ENCODE results near the gene DCLK1. TPM values are rescaled to one million over a fixed set of nuclear protein-coding genes. Genes with fewer than 3 reads are reported as not detected.

The DCLK1 gene
- total and polyA plus RNA-seq, 10 of the 15 experiments (the other 5 are each of a cell fraction or from before 2014, with no cell fraction given) = not detected

DNA sequence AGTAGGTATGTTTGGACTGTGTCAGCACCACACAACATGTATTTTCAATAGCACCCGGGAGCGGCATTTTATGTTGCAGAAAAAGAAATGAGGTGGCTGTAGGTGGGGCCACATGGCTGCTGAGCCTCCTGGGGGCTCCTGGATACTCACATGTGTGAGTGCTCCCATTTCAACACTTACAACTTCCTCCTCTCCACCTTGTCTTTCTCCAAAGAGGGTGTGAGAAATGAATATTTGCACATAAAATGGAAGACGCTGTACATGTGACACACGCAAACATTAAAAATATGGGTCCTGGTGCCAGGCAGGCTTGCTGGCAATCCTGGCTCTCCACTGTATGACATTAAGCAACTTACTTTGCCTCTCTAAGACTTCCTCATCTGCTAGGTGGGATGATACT, 222.1 kb downstream of the DCLK1 start:
- CTCF ChIA-PET = no interaction called here
- no peak overlapping the region for H3K4me2 ChIP-seq (ENCODE audit: control insufficient read depth, insufficient read depth)
- H2AFZ ChIP-seq (ENCODE audit: control insufficient read depth, low read depth, low read length) = no peak overlapping the region
- no peaks in the 10 kb centered on the region for H3K36me3 ChIP-seq (ENCODE audit: control insufficient read depth in 2 of 2, insufficient read depth in 2 of 2, low read length in 1 of 2)
- H3K27me3 ChIP-seq (replicated peaks in 1 of 2; ENCODE audit: control insufficient read depth in 2 of 2, insufficient read depth in 2 of 2, low read length in 1 of 2) = no peaks in the 10 kb centered on the region
- H3K9ac ChIP-seq (ENCODE audit: control insufficient read depth, insufficient read depth, low read length) = no peak overlapping the region
- H3K79me2 ChIP-seq (ENCODE audit: control insufficient read depth, insufficient read depth, low read length) = no peaks in the 10 kb centered on the region
- H3K4me3 ChIP-seq = no peak overlapping the region
- ATAC-seq (no peak), FAIRE-seq (no peak), DNase-seq (ENCODE audit: low read depth, low spot score) (no peak)
- H3K9me3 ChIP-seq (replicated peaks; ENCODE audit: control insufficient read depth, insufficient read depth, low read length) = no peaks in the 10 kb centered on the region
- RAD21 ChIA-PET (ENCODE audit: unreplicated experiment) = no interaction called here
- H4K20me1 ChIP-seq (ENCODE audit: control insufficient read depth, insufficient read depth) = no peaks in the 10 kb centered on the region
- POLR2A ChIA-PET = no interaction called here
- WGBS (ENCODE audit: insufficient coverage, insufficient replicate concordance, low lambda C conversion rate, missing lambda C conversion rate) = 52% methylated on average over 4 of the region's 4 CpGs
- intact Hi-C loops (cut with micrococcal nuclease; ENCODE audit: unreplicated experiment) (no loop called here), in situ Hi-C loops (cut with MboI) (no loop called here)
- SMC1A ChIA-PET (ENCODE audit: uncharacterized antibody, unreplicated experiment) = interaction anchor here (1.3 kb wide), 1 partner anchor 11 kb away, joined by 5 read pairs; no protein-coding TSS in a partner anchor
- H3K27ac ChIP-seq (ENCODE audit: control insufficient read depth, insufficient read depth) = no peak overlapping the region
- BruUV-seq (replicated peaks) = no TSS peak
- no peaks in the 10 kb centered on the region for H3K4me1 ChIP-seq (ENCODE audit: control insufficient read depth, insufficient read depth, low read length)
- no peak for TF ChIP-seq ZBED1 (IDR thresholded peaks at IDR 0.05; ENCODE audit: borderline replicate concordance)
- no peak for TF ChIP-seq PAX8 (IDR thresholded peaks at IDR 0.05)
- TF ChIP-seq, protein P1, sequence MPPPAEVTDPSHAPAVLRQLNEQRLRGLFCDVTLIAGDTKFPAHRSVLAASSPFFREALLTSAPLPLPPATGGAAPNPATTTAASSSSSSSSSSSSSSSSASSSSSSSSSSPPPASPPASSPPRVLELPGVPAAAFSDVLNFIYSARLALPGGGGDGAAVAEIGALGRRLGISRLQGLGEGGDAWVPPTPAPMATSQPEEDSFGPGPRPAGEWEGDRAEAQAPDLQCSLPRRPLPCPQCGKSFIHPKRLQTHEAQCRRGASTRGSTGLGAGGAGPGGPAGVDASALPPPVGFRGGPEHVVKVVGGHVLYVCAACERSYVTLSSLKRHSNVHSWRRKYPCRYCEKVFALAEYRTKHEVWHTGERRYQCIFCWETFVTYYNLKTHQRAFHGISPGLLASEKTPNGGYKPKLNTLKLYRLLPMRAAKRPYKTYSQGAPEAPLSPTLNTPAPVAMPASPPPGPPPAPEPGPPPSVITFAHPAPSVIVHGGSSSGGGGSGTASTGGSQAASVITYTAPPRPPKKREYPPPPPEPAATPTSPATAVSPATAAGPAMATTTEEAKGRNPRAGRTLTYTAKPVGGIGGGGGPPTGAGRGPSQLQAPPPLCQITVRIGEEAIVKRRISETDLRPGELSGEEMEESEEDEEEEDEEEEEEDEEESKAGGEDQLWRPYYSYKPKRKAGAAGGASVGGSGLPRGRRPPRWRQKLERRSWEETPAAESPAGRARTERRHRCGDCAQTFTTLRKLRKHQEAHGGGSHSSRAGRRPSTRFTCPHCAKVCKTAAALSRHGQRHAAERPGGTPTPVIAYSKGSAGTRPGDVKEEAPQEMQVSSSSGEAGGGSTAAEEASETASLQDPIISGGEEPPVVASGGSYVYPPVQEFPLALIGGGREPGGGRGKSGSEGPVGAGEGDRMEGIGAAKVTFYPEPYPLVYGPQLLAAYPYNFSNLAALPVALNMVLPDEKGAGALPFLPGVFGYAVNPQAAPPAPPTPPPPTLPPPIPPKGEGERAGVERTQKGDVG (CRISPR knock-in tag; IDR thresholded peaks at IDR 0.05) = no peak
- no peak for TF ChIP-seq FOXM1 (IDR thresholded peaks at IDR 0.05; ENCODE audit: low read depth, low read length)
- TF ChIP-seq DPF2 (IDR thresholded peaks at IDR 0.05) = no peak
- TF ChIP-seq, protein P2, sequence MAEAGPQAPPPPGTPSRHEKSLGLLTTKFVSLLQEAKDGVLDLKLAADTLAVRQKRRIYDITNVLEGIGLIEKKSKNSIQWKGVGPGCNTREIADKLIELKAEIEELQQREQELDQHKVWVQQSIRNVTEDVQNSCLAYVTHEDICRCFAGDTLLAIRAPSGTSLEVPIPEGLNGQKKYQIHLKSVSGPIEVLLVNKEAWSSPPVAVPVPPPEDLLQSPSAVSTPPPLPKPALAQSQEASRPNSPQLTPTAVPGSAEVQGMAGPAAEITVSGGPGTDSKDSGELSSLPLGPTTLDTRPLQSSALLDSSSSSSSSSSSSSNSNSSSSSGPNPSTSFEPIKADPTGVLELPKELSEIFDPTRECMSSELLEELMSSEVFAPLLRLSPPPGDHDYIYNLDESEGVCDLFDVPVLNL (IDR thresholded peaks at IDR 0.05; ENCODE audit: low read depth, low read length) = no peak
- TF ChIP-seq, protein P3, sequence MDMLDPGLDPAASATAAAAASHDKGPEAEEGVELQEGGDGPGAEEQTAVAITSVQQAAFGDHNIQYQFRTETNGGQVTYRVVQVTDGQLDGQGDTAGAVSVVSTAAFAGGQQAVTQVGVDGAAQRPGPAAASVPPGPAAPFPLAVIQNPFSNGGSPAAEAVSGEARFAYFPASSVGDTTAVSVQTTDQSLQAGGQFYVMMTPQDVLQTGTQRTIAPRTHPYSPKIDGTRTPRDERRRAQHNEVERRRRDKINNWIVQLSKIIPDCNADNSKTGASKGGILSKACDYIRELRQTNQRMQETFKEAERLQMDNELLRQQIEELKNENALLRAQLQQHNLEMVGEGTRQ (IDR thresholded peaks at IDR 0.05; ENCODE audit: borderline replicate concordance, low read depth, low read length) = no peak
- no peak for TF ChIP-seq EED (IDR thresholded peaks at IDR 0.05; ENCODE audit: low read depth)
- no peak for TF ChIP-seq TBL1XR1 (IDR thresholded peaks at IDR 0.05; ENCODE audit: low read depth, low read length)
- TF ChIP-seq ZNF384 (IDR thresholded peaks at IDR 0.05; ENCODE audit: borderline replicate concordance, low read depth, low read length) = no peak
- no peak for TF ChIP-seq ZNF217 (IDR thresholded peaks at IDR 0.05)
- TF ChIP-seq RFX5 (IDR thresholded peaks at IDR 0.05; ENCODE audit: low read depth, low read length) = no peak
- TF ChIP-seq ZSCAN29 (IDR thresholded peaks at IDR 0.05) = no peak
- TF ChIP-seq FOS (IDR thresholded peaks at IDR 0.05; ENCODE audit: borderline replicate concordance, extremely low read depth, insufficient read length) = no peak
- no peak for TF ChIP-seq SUPT20H (IDR thresholded peaks at IDR 0.05; ENCODE audit: borderline replicate concordance, control insufficient read depth, low read depth, low read length)
- TF ChIP-seq, protein P4, sequence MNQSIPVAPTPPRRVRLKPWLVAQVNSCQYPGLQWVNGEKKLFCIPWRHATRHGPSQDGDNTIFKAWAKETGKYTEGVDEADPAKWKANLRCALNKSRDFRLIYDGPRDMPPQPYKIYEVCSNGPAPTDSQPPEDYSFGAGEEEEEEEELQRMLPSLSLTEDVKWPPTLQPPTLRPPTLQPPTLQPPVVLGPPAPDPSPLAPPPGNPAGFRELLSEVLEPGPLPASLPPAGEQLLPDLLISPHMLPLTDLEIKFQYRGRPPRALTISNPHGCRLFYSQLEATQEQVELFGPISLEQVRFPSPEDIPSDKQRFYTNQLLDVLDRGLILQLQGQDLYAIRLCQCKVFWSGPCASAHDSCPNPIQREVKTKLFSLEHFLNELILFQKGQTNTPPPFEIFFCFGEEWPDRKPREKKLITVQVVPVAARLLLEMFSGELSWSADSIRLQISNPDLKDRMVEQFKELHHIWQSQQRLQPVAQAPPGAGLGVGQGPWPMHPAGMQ (IDR thresholded peaks at IDR 0.05; ENCODE audit: borderline replicate concordance) = no peak
- TF ChIP-seq NRF1 (conservative IDR thresholded peaks at IDR 0.05; ENCODE audit: low read depth, low read length) = no peak
